ENCODE results near the gene ZGLP1.
"Not testable (repeated sequence)": the region's sequence is repeated elsewhere in the genome, so short reads cannot be mapped to it uniquely, and the experiment has no call there.

The ZGLP1 gene

GRCh38 chr19:10309423-10309822 lies at the start of gene ZGLP1:
ZGLP1 (minus strand) TSS chr19:10309815.
- in situ Hi-C loops (cut with HindIII; ENCODE audit: low sequenced_read_pairs), result no loop called here

GRCh38 chr19:10356431-10356830 lies 46.8 kb upstream of the ZGLP1 start:
- in situ Hi-C loops (cut with HindIII; ENCODE audit: low sequenced_read_pairs), result no loop called here

- in situ Hi-C loops (cut with HindIII; ENCODE audit: low sequenced_read_pairs), result no loop called here
These were observed 44.3 kb upstream of the ZGLP1 start for GRCh38 chr19:10353793-10354391.

GRCh38 chr19:10352764-10353671 lies 43.4 kb upstream of the ZGLP1 start:
- in situ Hi-C loops (cut with HindIII; ENCODE audit: low sequenced_read_pairs), result no loop called here

GRCh38 chr19:10346509-10346908 lies 36.9 kb upstream of the ZGLP1 start:
- in situ Hi-C loops (cut with HindIII; ENCODE audit: low sequenced_read_pairs), result no loop called here

- in situ Hi-C loops (cut with HindIII; ENCODE audit: low sequenced_read_pairs), result no loop called here
These were observed 35.2 kb upstream of the ZGLP1 start for GRCh38 chr19:10344780-10345179.

- in situ Hi-C loops (cut with HindIII; ENCODE audit: low sequenced_read_pairs), result no loop called here
These were observed 33.9 kb upstream of the ZGLP1 start for GRCh38 chr19:10343495-10343894.

- in situ Hi-C loops (cut with HindIII; ENCODE audit: low sequenced_read_pairs), result no loop called here
These were observed 30.4 kb upstream of the ZGLP1 start for GRCh38 chr19:10339977-10340376.

- in situ Hi-C loops (cut with HindIII; ENCODE audit: low sequenced_read_pairs), result no loop called here
These were observed 29.9 kb upstream of the ZGLP1 start, which contains the start of gene ICAM3 for GRCh38 chr19:10339380-10339960. ICAM3 (minus strand) TSS chr19:10339624; CDS start chr19:10339614, 10 bp downstream.

- in situ Hi-C loops (cut with HindIII; ENCODE audit: low sequenced_read_pairs), result no loop called here
These were observed 29.3 kb upstream of the ZGLP1 start for GRCh38 chr19:10338940-10339339.

- in situ Hi-C loops (cut with HindIII; ENCODE audit: low sequenced_read_pairs), result not testable (repeated sequence)
These were observed 27.1 kb upstream of the ZGLP1 start for GRCh38 chr19:10336725-10337124.

GRCh38 chr19:10335352-10335985 lies 25.9 kb upstream of the ZGLP1 start:
- in situ Hi-C loops (cut with HindIII; ENCODE audit: low sequenced_read_pairs), result no loop called here

- in situ Hi-C loops (cut with HindIII; ENCODE audit: low sequenced_read_pairs), result no loop called here
These were observed 25.2 kb upstream of the ZGLP1 start for GRCh38 chr19:10334588-10335351.

- in situ Hi-C loops (cut with HindIII; ENCODE audit: low sequenced_read_pairs), result no loop called here
These were observed 24.4 kb upstream of the ZGLP1 start for GRCh38 chr19:10333758-10334587.

- in situ Hi-C loops (cut with HindIII; ENCODE audit: low sequenced_read_pairs), result no loop called here
These were observed 23.5 kb upstream of the ZGLP1 start, which contains the start of gene RAVER1 for GRCh38 chr19:10332965-10333757. RAVER1 (minus strand) TSS chr19:10333529; CDS start chr19:10333507, 22 bp downstream.

- in situ Hi-C loops (cut with HindIII; ENCODE audit: low sequenced_read_pairs), result no loop called here
These were observed 22.7 kb upstream of the ZGLP1 start for GRCh38 chr19:10332158-10332964.

GRCh38 chr19:10329555-10329954 lies 19.9 kb upstream of the ZGLP1 start:
- in situ Hi-C loops (cut with HindIII; ENCODE audit: low sequenced_read_pairs), result no loop called here

Measured in DLD1 (cell line).